Endothelial cell of umbilical vein (primary cell): Measurements from ENCODE around the gene KRT17. TPM values are rescaled to one million over a fixed set of nuclear protein-coding genes. Genes with fewer than 3 reads are reported as not detected.
"Not testable (repeated sequence)": the region's sequence is repeated elsewhere in the genome, so short reads cannot be mapped to it uniquely, and the experiment has no call there.

Experiments
- BruUV-seq: library from RNA; stranded (reverse); fragments of 400-500 nt; replicated peaks from 2 replicates; lab custom pipeline; 2021; lab: Mats Ljungman, UMichigan
- CTCF ChIA-PET: fragments of 300-600, 350-600 bp; sonication (Branson Sonifier 250); formaldehyde crosslinking; loops from one replicate; lab custom pipeline; 2021; ENCODE audit warnings: antibody characterized with exemption, inconsistent platforms; lab: Charles Lee
- POLR2A ChIA-PET: fragments of 300-600, 350-600 bp; sonication (Branson Sonifier 250); formaldehyde crosslinking; loops from one replicate; lab custom pipeline; 2021; ENCODE audit warnings: antibody characterized with exemption, inconsistent platforms; lab: Charles Lee
- DNase-seq: peaks from one replicate; pipeline ENCODE4 v3.0.0-alpha.2; 2011; ENCODE audit warnings: low read depth, low spot score
- FAIRE-seq: peaks from 2 replicates; lab custom pipeline; 2011; peaks lifted over from hg19 to GRCh38; lab: Jason Lieb, UNC
- H2AFZ ChIP-seq: 2 replicates; pipeline ENCODE4 v1.6.0; 2012; ENCODE audit warnings: low read depth, low read length, control low read depth, inconsistent platforms
- H3K27ac ChIP-seq: 2 replicates; pipeline ENCODE4 v1.5.1; 2011; ENCODE audit warnings: low read depth, mild to moderate bottlenecking, control low read depth, low read length, moderate library complexity; ENCODE audit not compliant: insufficient read depth
- H3K27me3 ChIP-seq, 2 experiments: 2 replicates each; pipeline versions ENCODE4 v1.6.0 to v1.6.1; 2011; ENCODE audit warnings: low read length in 2 of 2, mixed read lengths in 1 of 2; ENCODE audit not compliant: control insufficient read depth in 2 of 2, insufficient read depth in 2 of 2
- H3K36me3 ChIP-seq, 2 experiments: 2 replicates in 1 of 2; 3 replicates in 1 of 2; pipeline ENCODE4 v1.5.1; 2011; ENCODE audit warnings: low read length in 2 of 2, mild to moderate bottlenecking in 1 of 2, moderate library complexity in 1 of 2; ENCODE audit not compliant: control insufficient read depth in 2 of 2, insufficient read depth in 2 of 2; ENCODE audit errors: extremely low read depth in 1 of 2
- H3K4me1 ChIP-seq: 3 replicates; pipeline ENCODE4 v1.5.1; 2011; ENCODE audit warnings: mild to moderate bottlenecking, low read length; ENCODE audit not compliant: control insufficient read depth, insufficient read depth; ENCODE audit errors: extremely low read depth
- H3K4me2 ChIP-seq: 2 replicates; pipeline ENCODE4 v1.6.1; 2011; ENCODE audit warnings: low read length, control low read depth, mixed read lengths; ENCODE audit not compliant: insufficient read depth
- H3K4me3 ChIP-seq, 3 experiments: fragments of 200-600 bp in 1 of 3; sonication (generic), shearing (Covaris generic) in 1 of 3; replicated peaks in 1 of 3; 2 replicates each; pipeline ENCODE4 v1.5.1; 2011 to 2016; ENCODE audit warnings: control low read depth in 3 of 3, low read length in 3 of 3, mild to moderate bottlenecking in 2 of 3, inconsistent platforms in 1 of 3, low read depth in 1 of 3, moderate library complexity in 1 of 3; ENCODE audit not compliant: insufficient read depth in 1 of 3
- H3K79me2 ChIP-seq: 2 replicates; pipeline ENCODE4 v1.6.0; 2012; ENCODE audit warnings: low read length, inconsistent platforms; ENCODE audit not compliant: control insufficient read depth, insufficient read depth
- H3K9ac ChIP-seq: replicated peaks from 2 replicates; pipeline ENCODE3; 2011; ENCODE audit warnings: low read length, control low read depth; ENCODE audit not compliant: insufficient read depth; ENCODE audit errors: extremely low read depth
- H3K9me1 ChIP-seq: replicated peaks from 3 replicates; pipeline ENCODE4 v1.6.0; 2011; ENCODE audit warnings: mild to moderate bottlenecking, low read length; ENCODE audit not compliant: control insufficient read depth, insufficient read depth; ENCODE audit errors: extremely low read depth
- H3K9me3 ChIP-seq: replicated peaks from 2 replicates; pipeline ENCODE4 v1.5.1; 2012; ENCODE audit warnings: low read length, inconsistent platforms; ENCODE audit not compliant: control insufficient read depth, insufficient read depth
- H4K20me1 ChIP-seq: replicated peaks from 2 replicates; pipeline ENCODE3; 2011; ENCODE audit warnings: mild to moderate bottlenecking, low read length; ENCODE audit not compliant: control insufficient read depth, insufficient read depth; ENCODE audit errors: extremely low read depth
- POLR2A ChIP-seq: IDR thresholded peaks from 2 replicates; pipeline ENCODE4 v1.6.1; 2012; ENCODE audit warnings: low read depth, mild to moderate bottlenecking, control low read depth, low read length
- dilution Hi-C: fragments of 300-500 bp; cut with MboI; formaldehyde crosslinking; loops from one replicate; pipeline ENCODE4 v1.15.0; 2019; ENCODE audit warnings: low sequenced_read_pairs; ENCODE audit not compliant: extremely low pct_ligation_motif_present
- intact Hi-C: fragments of 100-400 bp; cut with micrococcal nuclease; formaldehyde crosslinking; loops from one replicate; pipeline ENCODE4 v1.10.0; 2022
- polyA plus RNA-seq, 4 experiments: library from polyadenylated mRNA; depleted of rRNA in 3 of 4; stranded (reverse) in 3 of 4; unstranded in 1 of 4; fragments of >200 nt; gene quantifications; 2 replicates each; pipeline versions ENCODE4 v1.2.1 to v1.2.3, GENCODE V29; 2011 to 2012; ENCODE audit warnings: missing spikeins in 1 of 4
- total RNA-seq: library from RNA; stranded (reverse); gene quantifications from 2 replicates; pipeline ENCODE4 v1.2.3, GENCODE V29; 2021

KRT17 gene
- total and polyA plus RNA-seq, 2 donors (not counting 3 experiments of a cell fraction or from before 2014, with no cell fraction given): 0.83 to 1.6 TPM

GRCh38 chr17:41629316-41629715 is 4.9 kb upstream of the KRT17 start:
- Histone ChIP-seq H3K36me3 (no peaks in the 10 kb centered on the region), H3K9ac (no peak overlapping the region), H3K4me3 (no peak overlapping the region), H3K27me3 (no peaks in the 10 kb centered on the region), H3K4me2 (no peak overlapping the region), H3K79me2 (no peaks in the 10 kb centered on the region), H4K20me1 (no peaks in the 10 kb centered on the region), H2AFZ (no peak overlapping the region), H3K9me1 (no peaks in the 10 kb centered on the region), H3K9me3 (no peaks in the 10 kb centered on the region), H3K27ac (no peak overlapping the region), H3K4me1 (no peaks in the 10 kb centered on the region)
- no TSS peak for BruUV-seq
- DNase-seq: no peak
- intact Hi-C loops: no loop called here
- ChIA-PET POLR2A (no interaction called here), CTCF (no interaction called here)
- TF ChIP-seq POLR2A: no peak
- no peak for FAIRE-seq
- dilution Hi-C loops: no loop called here

- H3K27ac ChIP-seq, H3K9me1 ChIP-seq, DNase-seq, H3K4me1 ChIP-seq, FAIRE-seq, H3K4me2 ChIP-seq, H3K27me3 ChIP-seq, dilution Hi-C loops, H3K36me3 ChIP-seq, H3K9me3 ChIP-seq, intact Hi-C loops, H3K79me2 ChIP-seq, BruUV-seq, H2AFZ ChIP-seq, POLR2A ChIA-PET, H4K20me1 ChIP-seq, H3K9ac ChIP-seq, H3K4me3 ChIP-seq: not testable (repeated sequence)
- CTCF ChIA-PET: interaction anchor here (1.6 kb wide), 1 partner anchor 34 kb away, joined by 4 read pairs; no protein-coding TSS in a partner anchor
Measured at GRCh38 chr17:41628621-41629255, 4.4 kb upstream of the KRT17 start.

- DNase-seq, dilution Hi-C loops, H4K20me1 ChIP-seq, intact Hi-C loops, H3K4me1 ChIP-seq, FAIRE-seq, H3K36me3 ChIP-seq, H3K27ac ChIP-seq, H3K9ac ChIP-seq, H3K4me3 ChIP-seq, H3K9me1 ChIP-seq, H3K9me3 ChIP-seq, H3K4me2 ChIP-seq, H3K79me2 ChIP-seq, BruUV-seq, POLR2A ChIA-PET, H3K27me3 ChIP-seq, H2AFZ ChIP-seq: not testable (repeated sequence)
- CTCF ChIA-PET: interaction anchor here (1.6 kb wide), 1 partner anchor 35 kb away, joined by 4 read pairs; no protein-coding TSS in a partner anchor
Measured at GRCh38 chr17:41628073-41628370, 3.6 kb upstream of the KRT17 start.
